ENCODE results near the gene PLAGL1. TPM values are rescaled to one million over a fixed set of nuclear protein-coding genes. Genes with fewer than 3 reads are reported as not detected.

Gene PLAGL1
- total RNA-seq, 1 experiment from 2014 or later = 24.3 TPM

- CTCF ChIA-PET = interaction anchor here (0.7 kb wide), 1 partner anchor 65 kb away, joined by 13 read pairs; no protein-coding TSS in a partner anchor
- intact Hi-C loops (cut with micrococcal nuclease; ENCODE audit: unreplicated experiment) = no loop called here
- BruUV-seq (replicated peaks) = no TSS peak
Observed at GRCh38 chr6:144023216-144023615, 15.2 kb upstream of the PLAGL1 start.

DNA sequence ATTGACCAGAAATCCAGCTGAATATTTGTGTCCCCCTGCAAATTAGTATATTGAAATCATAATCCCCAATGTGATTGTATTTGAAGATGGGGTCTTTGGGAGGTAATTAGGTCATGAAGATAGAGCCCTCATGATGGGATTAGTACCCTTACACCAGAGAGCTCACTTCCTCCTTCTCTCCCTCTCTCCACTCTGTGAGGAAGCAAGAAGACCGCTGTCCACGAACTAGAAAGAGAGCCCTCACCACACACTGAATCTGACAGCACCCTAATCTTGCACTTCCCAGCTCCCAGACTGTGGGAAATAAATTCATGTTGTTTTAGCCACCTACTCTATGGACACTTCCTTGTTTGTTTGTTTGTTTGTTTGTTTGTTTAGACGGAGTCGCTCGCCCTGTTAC is 11.9 kb upstream of the PLAGL1 start:
- no TSS peak for BruUV-seq (replicated peaks)
- ATAC-seq (no peak), DNase-seq (ENCODE audit: low read depth, low spot score) (no peak)
- Histone ChIP-seq H3K9me3 (ENCODE audit: control insufficient read depth, insufficient read depth, low read depth, low read length) (no peaks in the 10 kb centered on the region), H3K27me3 (ENCODE audit: control insufficient read depth, insufficient read depth, low read length) (peaks cover 7% of the 10 kb centered on the region), H3K27ac (ENCODE audit: low read length) (no peak overlapping the region), H3K4me3 (ENCODE audit: low read depth in 2 of 2, low read length in 2 of 2) (no peak overlapping the region), H3K4me1 (ENCODE audit: control insufficient read depth, insufficient read depth, low read length) (no peaks in the 10 kb centered on the region), H3K36me3 (ENCODE audit: control insufficient read depth, insufficient read depth, low read length) (no peaks in the 10 kb centered on the region)
- intact Hi-C loops (cut with micrococcal nuclease; ENCODE audit: unreplicated experiment) = no loop called here
- ChIA-PET CTCF (no interaction called here), POLR2A (no interaction called here)
- in situ Hi-C loops (cut with HindIII; ENCODE audit: low pct_unique_long_range_greater_than_20kb, low sequenced_read_pairs) = no loop called here
- TF ChIP-seq POLR2AphosphoS5 (IDR thresholded peaks at IDR 0.05; ENCODE audit: low read depth, low read length) = no peak
- TF ChIP-seq REST (IDR thresholded peaks at IDR 0.05; ENCODE audit: insufficient read depth in 1 of 2, low read depth in 2 of 2, low read length in 1 of 2) = no peak
- TF ChIP-seq SIN3A (IDR thresholded peaks at IDR 0.05; ENCODE audit: borderline replicate concordance, insufficient read depth, low read depth, low read length) = no peak
- no peak for TF ChIP-seq TCF7L2 (IDR thresholded peaks at IDR 0.05; ENCODE audit: low read depth, low read length)
- TF ChIP-seq, protein P1, sequence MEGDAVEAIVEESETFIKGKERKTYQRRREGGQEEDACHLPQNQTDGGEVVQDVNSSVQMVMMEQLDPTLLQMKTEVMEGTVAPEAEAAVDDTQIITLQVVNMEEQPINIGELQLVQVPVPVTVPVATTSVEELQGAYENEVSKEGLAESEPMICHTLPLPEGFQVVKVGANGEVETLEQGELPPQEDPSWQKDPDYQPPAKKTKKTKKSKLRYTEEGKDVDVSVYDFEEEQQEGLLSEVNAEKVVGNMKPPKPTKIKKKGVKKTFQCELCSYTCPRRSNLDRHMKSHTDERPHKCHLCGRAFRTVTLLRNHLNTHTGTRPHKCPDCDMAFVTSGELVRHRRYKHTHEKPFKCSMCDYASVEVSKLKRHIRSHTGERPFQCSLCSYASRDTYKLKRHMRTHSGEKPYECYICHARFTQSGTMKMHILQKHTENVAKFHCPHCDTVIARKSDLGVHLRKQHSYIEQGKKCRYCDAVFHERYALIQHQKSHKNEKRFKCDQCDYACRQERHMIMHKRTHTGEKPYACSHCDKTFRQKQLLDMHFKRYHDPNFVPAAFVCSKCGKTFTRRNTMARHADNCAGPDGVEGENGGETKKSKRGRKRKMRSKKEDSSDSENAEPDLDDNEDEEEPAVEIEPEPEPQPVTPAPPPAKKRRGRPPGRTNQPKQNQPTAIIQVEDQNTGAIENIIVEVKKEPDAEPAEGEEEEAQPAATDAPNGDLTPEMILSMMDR (IDR thresholded peaks at IDR 0.05) = no peak

More at GRCh38 chr6:144023216-144023615, 15.2 kb upstream of the PLAGL1 start:
- Histone ChIP-seq H3K4me3 (ENCODE audit: low read depth in 2 of 2, low read length in 2 of 2) (no peak overlapping the region), H3K27ac (ENCODE audit: low read length) (no peak overlapping the region), H3K9me3 (ENCODE audit: control insufficient read depth, insufficient read depth, low read depth, low read length) (no peaks in the 10 kb centered on the region), H3K4me1 (ENCODE audit: control insufficient read depth, insufficient read depth, low read length) (no peaks in the 10 kb centered on the region), H3K36me3 (ENCODE audit: control insufficient read depth, insufficient read depth, low read length) (no peaks in the 10 kb centered on the region), H3K27me3 (ENCODE audit: control insufficient read depth, insufficient read depth, low read length) (peaks cover 15% of the 10 kb centered on the region)
- TF ChIP-seq TCF7L2 (IDR thresholded peaks at IDR 0.05; ENCODE audit: low read depth, low read length) (no peak), POLR2AphosphoS5 (IDR thresholded peaks at IDR 0.05; ENCODE audit: low read depth, low read length) (no peak), SIN3A (IDR thresholded peaks at IDR 0.05; ENCODE audit: borderline replicate concordance, insufficient read depth, low read depth, low read length) (no peak), REST (IDR thresholded peaks at IDR 0.05; ENCODE audit: insufficient read depth in 1 of 2, low read depth in 2 of 2, low read length in 1 of 2) (no peak)
- TF ChIP-seq, protein P1 (IDR thresholded peaks at IDR 0.05) = no peak
- POLR2A ChIA-PET = no interaction called here
- ATAC-seq = no peak
- no peak for DNase-seq (ENCODE audit: low read depth, low spot score)
- in situ Hi-C loops (cut with HindIII; ENCODE audit: low pct_unique_long_range_greater_than_20kb, low sequenced_read_pairs) = no loop called here
